GM11168 (cell line): ENCODE results near the gene ZNF763.
"Not testable (repeated sequence)": the region's sequence is repeated elsewhere in the genome, so short reads cannot be mapped to it uniquely, and the experiment has no call there.

Experiments used
- in situ Hi-C: fragments of 300-500 bp; cut with MboI; formaldehyde crosslinking; loops from one replicate; pipeline ENCODE4 v1.12.0; 2022; ENCODE audit warnings: low sequenced_read_pairs; ENCODE audit not compliant: unreplicated experiment

ZNF763 gene

DNA sequence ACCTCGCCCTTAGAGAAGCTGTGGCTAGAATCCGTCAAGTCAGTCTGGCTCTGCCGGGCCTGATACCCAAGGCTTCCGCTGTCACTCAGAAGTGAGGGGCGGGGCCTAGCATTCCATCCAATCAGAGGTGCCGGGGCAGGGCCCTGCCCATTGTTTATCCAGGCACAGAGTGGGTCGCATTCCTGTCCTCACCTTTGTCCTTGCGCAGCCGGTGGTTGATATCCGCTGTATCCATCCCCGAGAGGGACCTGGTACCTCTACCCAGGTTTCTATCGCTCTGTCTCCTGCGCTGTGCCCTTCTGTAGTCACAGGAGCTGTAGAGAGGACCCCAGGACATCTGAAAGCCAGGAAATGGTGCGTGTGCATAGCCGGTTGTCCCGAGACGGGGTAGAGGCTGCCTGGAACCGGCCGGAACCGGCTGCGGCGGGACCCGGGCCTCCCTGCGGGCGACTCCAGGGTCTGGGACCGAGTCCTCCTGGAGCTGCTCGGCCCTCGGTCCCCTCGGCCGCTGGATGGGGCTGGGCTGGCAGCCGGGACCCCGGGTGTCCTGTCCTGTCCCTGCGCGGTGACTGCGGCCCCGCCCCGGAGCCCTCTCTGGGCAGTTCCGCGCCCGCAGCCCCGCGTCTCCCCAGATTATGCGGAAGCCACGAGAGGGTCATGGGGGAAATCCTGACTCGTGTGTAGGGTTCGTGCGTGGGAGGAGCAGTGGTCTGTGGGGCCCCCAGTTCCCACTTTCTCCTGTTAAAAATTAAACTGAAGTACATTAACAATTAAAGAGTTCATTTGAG lies at the start of gene ZNF763:
ZNF763 (plus strand) TSS at position 183 of the 788 bp plus-strand sequence; CDS start at position 352, 169 bp downstream.
- in situ Hi-C loops = no loop called here

DNA sequence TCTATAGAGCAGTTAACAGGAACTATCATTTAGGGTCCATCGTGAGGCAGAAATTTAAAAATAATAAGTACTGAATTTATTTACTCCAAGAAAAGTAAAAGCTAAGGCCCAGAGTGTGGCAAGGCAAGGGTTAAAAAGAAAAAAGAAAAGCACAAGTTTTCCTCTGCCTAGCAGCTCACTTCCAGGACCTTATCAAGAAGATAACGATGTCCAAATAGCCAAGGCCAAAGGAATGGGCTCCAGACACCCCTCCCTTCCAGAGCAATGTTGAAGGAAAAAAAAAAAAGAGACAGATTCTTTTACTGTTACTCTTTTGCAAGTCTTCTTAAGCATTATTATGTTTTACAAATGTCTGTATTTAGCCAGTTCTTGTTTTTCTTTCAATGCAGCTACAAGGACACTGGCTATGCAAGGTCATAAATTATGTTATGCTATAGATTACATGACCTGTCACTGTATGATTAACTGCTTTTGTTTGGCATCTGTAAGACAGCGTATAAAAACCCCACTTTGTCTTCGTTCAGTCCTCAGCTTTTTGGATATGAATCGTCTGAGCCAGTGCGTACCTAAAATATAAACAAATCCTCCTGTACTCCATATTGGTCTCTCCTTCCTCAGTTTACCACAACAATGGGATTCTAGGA lies 42.9 kb upstream of the ZNF763 start:
- in situ Hi-C loops = loop anchor here (10.0 kb wide), 1 partner anchor 223 kb away; the partner anchor contains the start of gene ZNF20

- in situ Hi-C loops = loop anchor here (10.0 kb wide), 1 partner anchor 220 kb away; the partner anchor contains the start of gene ZNF20
Observed at GRCh38 chr19:11924886-11925650, 39.8 kb upstream of the ZNF763 start, which contains the start of gene ZNF700. ZNF700 (plus strand) TSS chr19:11925107; CDS start chr19:11925211, 104 bp downstream.

DNA sequence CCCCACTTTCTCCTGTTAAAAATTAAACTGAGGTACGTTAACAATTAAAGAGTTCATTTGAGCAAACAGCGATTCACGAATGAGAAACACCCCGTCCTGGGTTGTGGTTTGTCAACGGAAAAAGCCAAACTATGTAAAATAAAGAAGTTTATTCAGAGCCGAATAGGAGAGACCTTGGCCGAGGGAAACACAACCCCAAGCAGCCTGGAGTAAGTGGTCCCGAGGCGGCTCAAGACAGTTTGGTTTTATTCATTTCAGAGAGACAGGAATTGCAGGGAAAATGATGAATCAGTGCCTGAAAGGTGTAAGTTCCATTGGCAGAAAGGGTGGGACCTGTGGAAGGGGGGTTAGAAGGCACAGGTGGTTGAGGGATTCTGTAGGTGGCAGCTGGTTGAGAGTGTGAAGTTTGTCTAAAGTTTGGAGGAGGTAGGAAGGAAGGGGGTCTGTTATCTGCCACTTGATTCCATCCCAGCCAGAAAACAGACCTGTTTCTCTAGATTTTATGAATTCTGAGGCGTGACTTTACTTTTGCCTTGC lies 39.1 kb upstream of the ZNF763 start:
- in situ Hi-C loops = loop anchor here (10.0 kb wide), 1 partner anchor 219 kb away; the partner anchor contains the start of gene ZNF20

DNA sequence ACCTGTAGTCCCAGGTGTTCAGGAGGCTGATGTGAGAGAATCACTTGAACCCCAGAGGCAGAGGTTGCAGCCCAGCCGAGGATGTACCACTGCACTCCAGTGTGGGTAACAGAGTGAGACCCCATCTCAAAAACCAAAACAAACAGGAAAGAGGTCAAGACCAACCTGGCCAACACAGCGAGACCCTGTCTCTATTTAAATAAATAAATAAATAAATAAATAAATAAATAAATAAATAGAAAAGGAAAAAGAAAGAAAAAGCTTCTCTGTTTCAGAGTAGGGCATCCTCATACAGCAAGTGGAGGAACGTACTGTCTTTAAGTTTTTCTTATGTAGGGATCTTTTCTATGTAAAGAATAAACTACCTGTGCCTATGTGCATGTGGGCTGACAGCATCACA lies 37.6 kb upstream of the ZNF763 start:
- in situ Hi-C loops = loop anchor here (10.0 kb wide), 1 partner anchor 218 kb away; the partner anchor contains the start of gene ZNF20

DNA sequence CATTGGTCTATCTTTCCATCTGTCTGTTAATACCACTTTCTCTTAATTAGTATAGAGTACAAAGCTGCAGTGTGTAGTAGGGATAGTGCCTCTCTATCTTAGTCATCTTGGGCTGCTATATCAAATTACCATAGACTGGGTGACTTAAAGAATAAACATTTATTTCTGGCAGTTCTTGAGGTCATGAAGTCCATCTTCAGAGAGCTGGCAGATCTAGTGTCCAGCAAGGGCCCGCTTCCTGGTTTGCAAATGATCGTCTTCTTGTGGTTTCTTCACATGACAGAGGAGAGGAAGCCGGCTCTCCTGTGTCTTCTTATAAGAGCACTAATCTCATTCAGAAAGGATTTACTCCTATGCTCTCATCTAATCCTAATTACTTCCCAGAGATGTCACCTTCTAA lies 33.8 kb upstream of the ZNF763 start:
- in situ Hi-C loops = no loop called here

DNA sequence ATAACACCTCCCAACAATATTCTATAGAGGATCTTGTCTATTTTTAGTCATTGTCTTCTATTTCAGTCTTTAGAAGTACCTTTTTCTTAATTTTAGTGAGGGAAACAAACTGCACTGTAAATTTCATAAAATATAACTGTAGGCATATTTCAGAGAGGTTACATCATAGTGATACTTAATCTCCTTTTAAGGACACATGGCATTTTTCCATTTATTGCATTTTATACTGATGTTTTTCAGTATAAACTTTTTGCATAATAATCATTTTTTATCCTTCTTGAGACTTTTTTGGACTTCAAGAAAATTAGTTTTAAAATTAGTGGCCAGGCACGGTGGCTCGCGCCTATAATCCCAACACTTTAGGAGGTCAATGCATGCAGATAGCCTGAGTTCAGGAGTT lies 33.3 kb upstream of the ZNF763 start:
- in situ Hi-C loops = no loop called here

- in situ Hi-C loops = not testable (repeated sequence)
Observed at GRCh38 chr19:11935829-11936228, 29.0 kb upstream of the ZNF763 start.

DNA sequence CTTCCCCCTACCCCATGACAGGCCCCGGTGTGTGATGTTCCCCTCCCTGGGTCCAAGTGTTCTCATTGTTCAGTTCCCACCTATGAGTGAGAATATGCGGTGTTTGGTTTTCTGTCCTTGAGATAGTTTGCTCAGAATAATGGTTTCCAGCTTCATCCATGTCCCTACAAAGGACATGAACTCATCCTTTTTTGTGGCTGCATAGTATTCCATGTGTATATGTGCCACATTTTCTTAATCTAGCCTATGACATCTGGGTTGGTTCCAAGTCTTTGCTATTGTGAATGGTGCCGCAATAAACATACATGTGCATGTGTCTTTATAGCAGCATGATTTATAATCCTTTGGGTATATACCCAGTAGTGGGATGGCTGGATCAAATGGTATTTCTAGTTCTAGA lies 26.5 kb upstream of the ZNF763 start:
- in situ Hi-C loops = not testable (repeated sequence)

DNA sequence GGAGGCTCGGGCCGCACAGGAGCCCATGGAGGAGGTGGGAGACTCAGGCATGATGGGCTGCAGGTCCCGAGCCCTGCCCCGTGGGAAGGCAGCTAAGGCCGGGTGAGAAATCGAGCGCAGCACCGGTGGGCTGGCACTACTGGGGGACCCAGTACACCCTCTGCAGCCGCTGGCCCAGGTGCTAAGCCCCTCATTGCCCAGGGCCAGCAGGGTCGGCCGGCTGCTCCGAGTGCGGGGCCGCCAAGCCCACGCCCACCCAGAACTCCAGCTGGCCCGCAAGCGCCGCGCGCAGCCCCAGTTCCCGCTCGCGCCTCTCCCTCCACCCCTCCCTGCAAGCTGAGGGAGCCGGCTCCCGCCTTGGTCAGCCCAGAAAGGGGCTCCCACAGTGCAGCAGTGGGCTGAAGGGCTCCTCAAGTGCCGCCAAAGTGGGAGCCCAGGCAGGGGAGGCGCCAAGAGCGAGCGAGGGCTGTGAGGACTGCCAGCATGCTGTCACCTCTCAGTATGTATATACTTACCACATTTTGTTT lies 23.4 kb upstream of the ZNF763 start:
- in situ Hi-C loops = not testable (repeated sequence)

- in situ Hi-C loops = no loop called here
Observed at GRCh38 chr19:11942008-11942842, 22.6 kb upstream of the ZNF763 start.

- in situ Hi-C loops = no loop called here
Observed at GRCh38 chr19:11942843-11943108, 22.1 kb upstream of the ZNF763 start.

GRCh38 chr19:11944656-11945055 lies 20.2 kb upstream of the ZNF763 start:
- in situ Hi-C loops = no loop called here

- in situ Hi-C loops = no loop called here
Observed at GRCh38 chr19:11948646-11949045, 16.2 kb upstream of the ZNF763 start.

DNA sequence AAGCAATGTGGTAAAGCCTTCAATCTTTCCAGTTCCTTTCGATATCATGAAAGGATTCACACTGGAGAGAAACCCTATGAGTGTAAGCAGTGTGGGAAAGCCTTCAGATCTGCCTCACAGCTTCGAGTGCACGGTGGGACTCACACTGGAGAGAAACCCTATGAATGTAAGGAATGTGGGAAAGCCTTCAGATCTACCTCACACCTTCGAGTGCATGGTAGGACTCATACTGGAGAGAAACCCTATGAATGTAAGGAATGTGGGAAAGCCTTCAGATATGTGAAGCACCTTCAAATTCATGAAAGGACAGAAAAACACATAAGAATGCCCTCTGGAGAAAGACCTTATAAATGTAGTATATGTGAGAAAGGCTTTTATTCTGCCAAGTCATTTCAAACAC lies 15.6 kb upstream of the ZNF763 start:
- in situ Hi-C loops = no loop called here

DNA sequence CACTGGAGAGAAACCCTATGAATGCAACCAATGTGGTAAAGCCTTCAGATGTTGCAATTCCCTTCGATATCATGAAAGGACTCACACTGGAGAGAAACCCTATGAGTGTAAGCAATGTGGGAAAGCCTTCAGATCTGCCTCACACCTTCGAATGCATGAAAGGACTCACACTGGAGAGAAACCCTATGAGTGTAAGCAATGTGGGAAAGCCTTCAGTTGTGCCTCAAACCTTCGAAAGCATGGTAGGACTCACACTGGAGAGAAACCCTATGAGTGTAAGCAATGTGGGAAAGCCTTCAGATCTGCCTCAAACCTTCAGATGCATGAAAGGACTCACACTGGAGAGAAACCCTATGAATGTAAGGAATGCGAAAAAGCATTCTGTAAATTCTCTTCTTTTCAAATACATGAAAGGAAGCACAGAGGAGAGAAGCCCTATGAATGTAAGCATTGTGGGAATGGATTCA lies 15.2 kb upstream of the ZNF763 start:
- in situ Hi-C loops = not testable (repeated sequence)

DNA sequence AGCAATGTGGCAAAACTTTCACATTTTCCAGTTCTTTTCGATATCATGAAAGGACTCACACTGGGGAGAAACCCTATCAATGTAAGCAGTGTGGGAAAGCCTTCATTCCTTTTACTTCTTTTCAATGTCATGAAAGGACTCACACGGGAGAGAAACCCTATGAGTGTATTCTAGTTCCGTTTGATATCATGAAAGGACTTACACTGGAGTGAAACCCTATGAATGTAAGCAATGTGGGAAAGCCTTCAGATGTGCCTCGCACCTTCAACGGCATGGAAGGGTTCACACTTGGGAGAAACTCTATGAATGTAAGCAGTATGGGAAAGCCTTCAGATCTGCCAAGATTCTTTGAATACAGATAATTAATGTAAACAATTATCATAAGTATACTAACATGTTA lies 14.5 kb upstream of the ZNF763 start:
- in situ Hi-C loops = no loop called here

DNA sequence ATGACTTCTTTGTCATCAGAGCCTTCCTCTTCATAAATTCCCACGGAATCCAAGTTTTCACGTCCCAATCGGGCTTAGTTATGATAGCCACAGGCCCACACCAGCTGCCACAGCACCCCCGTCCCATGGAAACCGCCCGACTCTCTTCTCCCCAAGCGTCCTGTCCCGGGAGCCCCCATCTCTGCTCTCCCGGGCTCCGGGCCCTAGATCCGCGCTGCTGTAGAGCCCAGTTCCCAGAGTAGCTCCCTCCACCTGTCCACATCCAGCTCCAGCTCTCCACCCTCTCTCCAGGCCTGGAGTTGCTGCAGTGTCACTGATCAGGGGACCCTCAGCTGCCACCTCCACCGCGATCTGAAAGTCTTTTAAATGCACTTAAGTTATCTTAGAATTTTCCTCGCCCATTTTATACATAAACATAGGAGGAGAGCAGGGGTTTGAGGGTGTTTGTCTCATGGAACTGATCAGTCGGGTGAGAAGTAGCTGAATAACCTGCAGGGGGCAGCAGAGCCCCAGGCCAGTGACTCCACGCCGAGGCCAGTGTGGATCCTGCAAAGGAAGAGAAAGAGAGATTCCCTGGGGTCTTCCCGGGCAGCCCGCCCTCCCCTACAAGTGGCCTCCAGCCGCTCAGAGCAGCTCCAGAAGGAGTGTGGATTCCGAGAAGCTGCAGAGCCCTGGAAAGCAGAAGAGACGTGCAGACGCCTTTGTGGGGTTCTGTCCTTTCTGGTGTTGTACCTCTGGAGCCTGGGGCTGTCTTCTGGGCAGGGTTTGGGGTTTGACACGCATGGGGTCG lies 1.1 kb upstream of the ZNF763 start:
- in situ Hi-C loops = no loop called here

DNA sequence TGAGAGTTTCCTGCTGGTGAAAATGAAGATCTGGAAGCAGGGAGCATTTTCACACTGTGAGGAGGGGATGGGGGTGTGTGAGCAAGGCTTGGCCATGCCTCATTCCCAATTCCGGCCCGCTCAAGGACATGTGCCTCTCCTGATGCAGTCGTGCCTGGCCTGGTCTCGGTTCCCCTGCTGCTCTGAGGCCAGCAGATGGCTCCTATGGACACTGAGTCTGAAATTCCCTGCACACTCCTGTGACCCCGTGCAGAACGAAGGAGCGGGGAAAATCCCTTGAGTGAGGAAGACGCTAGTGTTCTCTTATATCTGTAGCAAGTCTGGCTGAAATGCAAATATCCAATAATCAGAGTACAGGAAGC lies 363 bp upstream of the ZNF763 start:
- in situ Hi-C loops = no loop called here
